AG08395 (cell line): ENCODE data around the gene HHEX.
"Not testable (repeated sequence)": the region's sequence is repeated elsewhere in the genome, so short reads cannot be mapped to it uniquely, and the experiment has no call there.

Experiments used
- DNase-seq: peaks from one replicate; pipeline ENCODE4 v3.0.0; 2012; ENCODE audit warnings: mixed read lengths, low spot score

Gene HHEX

GRCh38 chr10:92689663-92690210 is at the start of gene HHEX:
Gene HHEX, plus strand, starts transcription at chr10:92689955. Its CDS starts 32 bp downstream, at chr10:92689987.
- DNase-seq = peak; percentile 36

GRCh38 chr10:92640107-92640506 is 49.6 kb upstream of the HHEX start:
- peak; percentile 46 for DNase-seq

DNA sequence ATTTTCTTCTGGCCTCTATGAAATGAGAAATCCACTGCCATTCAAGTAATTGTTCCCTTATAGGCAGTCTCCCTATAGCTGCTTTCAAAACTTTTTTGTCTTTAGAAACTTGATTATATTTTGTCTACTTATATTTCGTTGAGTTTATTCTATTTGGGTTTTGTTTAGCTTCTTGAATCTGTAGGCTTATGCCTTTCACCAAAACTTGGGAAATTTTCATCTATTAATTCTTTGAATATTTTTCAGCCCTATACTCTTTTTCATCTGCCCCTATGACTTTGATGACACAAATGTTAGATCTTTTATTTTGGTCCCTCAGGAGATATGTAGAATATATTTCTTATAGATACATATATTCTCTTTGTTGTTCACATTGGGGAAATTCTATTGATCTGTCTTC is 48.3 kb upstream of the HHEX start:
- DNase-seq = no peak

DNA sequence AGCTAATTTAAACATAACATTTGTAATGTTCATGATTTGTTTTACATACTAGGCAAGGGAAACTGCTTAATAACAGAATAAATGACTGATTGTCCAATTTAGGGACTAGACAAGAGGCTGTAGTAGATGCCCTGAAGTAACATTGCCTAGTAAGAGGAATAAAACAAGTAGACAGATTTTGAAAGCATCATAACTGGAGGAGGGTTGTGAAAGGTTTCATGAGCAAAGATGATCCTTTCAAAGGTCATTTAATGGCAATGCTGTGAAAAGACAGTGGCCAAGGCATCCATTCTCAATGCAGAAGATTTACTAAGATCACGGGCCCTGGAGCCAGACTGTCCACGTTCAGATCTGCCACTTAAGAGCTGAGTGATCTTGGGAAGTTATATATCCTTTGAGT is 44.8 kb upstream of the HHEX start:
- DNase-seq = no peak

DNA sequence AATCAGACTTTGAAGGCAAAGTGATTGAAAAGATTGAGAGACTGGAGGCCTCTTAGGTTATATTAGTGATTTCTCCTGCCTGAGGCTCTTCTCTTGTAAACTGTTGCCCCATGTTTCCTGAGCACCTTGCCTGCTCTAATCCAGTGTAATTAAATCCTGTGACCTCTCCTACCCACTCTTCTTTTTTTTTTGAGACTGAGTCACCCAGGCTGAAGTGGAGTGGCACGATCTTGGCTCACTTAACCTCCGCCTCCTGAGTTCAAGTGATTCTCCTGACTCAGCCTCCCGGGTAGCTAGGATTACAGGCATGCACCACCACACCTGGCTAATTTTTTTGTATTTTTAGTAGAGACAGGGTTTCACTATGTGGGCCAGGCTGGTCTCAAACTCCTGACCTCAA is 38.9 kb upstream of the HHEX start:
- DNase-seq = not testable (repeated sequence)

DNA sequence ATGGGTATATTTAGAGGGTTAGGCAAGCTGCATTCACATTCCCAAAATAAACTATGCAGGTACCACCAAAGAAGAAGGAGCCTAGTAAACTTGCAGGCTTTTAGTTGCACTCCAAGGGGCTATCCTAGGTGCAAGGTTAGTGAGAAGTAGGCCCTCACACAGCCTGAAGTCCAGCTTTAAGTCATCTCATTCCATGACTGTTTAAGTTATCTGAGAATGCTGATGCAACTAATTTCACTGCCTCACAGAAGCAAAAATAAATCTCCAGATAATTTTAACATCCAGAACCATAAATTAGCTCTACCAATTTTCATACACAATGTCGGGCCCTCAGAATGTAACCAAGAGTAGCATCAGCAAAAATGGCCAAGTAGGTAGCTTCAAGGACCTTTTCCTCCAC is 34.3 kb upstream of the HHEX start:
- DNase-seq = no peak

DNA sequence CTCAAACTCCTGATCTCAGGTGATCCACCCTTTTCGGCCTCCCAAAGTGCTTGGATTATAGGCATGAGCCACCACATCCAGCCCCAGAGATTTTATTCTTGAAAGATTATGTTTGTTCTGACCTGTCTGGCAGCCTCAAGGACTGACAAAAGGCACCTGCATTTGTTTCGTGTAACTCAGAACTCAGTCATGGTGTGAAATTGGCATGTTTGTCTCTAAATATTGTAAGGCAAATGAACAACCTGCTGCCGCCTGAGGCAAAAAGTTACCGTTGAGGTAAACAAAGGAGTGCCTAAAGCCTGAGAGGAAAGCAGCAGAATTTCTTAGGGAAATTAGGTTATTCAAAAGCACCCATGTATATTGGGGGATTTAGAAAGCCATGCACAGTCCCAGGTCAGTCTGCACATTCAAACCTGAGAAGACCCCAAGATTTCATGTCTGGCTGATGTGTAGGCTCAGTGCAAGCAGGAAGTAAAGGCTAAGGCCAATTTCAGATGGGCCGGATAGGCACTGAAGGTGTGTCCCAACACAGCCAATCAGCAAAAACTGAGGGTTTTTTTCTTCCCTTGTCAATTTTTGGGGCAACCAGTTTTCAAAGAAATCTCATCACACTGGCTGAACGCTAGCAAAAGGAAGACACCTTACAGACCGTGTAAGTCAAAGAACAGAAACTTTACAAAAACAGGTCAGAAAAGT is 33.3 kb upstream of the HHEX start:
- no peak for DNase-seq

DNA sequence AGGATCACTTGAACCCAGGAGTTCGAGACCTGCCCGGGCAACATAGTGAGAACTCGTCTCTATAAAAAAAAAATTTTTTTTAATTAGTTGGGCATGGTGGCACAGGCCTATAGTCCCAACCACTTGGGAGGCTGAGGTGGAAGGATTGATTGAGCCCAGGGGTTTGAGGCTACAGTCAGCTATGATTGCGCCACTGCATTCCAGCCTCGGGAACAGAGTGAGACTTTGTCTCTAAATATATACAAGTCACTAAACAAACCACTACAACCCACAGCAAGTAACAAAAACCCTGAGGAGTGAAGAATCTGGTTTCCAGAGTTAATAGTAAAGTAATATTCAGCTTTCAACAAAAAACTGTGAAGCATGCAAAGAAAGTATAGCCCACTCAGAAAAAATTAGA is 32.7 kb upstream of the HHEX start:
- DNase-seq = no peak

DNA sequence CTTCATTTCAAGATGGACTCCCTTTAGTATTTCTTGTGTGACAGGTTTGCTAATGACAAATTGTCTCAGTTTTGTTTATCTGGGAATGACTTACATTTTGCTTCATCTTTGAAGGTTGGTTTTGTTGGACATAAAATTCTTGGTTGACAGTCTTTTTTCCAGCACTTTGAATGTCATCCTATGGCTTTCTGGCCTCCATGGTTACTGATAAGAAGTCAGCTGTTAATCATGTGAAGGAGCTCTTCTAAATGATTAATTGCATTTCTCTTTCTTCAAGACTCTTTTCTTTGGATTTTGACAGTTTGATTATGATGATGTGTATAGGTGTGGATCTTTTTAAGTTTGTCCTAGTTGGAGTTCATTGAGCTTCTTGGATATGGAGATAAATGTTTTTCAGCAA is 26.9 kb upstream of the HHEX start:
- no peak for DNase-seq

DNA sequence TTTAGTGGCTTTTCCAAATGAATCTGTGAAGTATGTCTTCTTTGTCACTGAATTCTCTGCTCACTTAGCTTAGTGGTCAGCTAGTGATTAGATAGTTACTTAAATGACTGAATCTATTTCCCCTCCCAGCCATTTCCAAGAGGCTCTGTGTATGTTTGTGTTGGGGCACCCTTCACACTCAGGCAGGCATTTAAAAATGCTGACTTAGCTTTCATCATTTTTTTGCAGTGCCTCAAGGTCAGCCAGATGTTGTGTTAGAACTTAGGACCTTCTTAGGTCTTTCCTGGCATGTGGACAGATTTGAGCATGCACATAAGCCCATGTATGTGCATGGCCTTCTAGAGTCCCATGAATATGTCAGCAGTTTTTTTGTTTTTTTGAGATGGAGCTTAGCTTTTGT is 25.4 kb upstream of the HHEX start:
- no peak for DNase-seq

GRCh38 chr10:92667078-92667477 is 22.7 kb upstream of the HHEX start:
- no peak for DNase-seq

DNA sequence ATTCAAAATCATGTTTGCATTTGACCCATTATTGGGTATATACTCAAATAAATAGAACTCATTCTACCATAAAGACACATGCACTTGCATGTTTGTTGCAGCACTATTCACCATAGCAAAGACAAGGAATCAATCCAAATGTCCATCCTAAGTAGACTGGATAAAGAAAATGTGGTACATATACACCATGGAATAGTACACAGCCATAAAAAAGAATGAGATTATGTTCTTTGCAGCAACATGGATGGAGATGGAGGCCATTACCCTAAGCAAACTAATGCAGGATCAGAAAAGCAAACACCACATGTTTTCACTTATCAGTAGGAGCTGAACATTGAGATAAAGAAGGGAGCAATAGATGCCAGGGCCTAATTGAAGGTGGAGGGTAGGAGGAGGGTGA is 12.0 kb upstream of the HHEX start:
- DNase-seq = no peak

DNA sequence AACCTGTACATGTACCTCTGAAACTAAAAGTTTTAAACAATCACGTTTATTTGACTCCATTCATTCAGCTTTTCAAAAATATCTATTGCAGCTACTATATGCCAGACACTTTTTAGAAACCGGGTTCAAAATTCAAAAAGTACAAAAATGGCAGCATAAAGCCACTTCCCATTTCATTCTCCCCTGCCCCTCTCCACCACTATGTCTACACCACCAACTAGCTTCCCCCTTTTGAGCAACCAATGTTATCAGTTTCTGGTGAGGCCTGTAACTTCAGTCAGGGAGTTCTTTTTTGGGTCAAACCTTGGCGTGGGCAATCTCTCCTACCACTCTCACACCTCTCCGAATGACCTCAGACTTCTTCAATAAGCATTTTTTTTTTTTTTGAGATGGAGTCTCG is 11.5 kb upstream of the HHEX start:
- no peak for DNase-seq

GRCh38 chr10:92681306-92681834 is 8.4 kb upstream of the HHEX start:
- no peak for DNase-seq

DNA sequence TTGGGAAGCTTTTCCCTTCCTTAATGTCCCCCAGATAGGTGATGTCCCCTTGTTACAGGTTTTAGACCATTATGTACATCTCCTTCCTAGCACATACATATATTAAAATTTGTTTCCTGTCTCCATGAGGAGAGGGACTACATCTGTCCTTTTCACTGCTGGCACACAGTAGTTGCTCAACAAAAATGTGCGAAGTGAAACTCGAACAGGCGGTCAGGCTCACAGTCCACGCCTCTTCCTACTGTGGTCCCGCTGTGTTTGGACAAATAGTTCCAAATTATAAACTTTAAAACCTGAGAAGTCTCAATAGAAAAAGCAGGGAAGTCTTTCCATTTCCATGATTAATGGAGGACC is 1.2 kb upstream of the HHEX start:
- DNase-seq = no peak

- DNase-seq = no peak
Observed at GRCh38 chr10:92688927-92689662, 660 bp upstream of the HHEX start.

DNA sequence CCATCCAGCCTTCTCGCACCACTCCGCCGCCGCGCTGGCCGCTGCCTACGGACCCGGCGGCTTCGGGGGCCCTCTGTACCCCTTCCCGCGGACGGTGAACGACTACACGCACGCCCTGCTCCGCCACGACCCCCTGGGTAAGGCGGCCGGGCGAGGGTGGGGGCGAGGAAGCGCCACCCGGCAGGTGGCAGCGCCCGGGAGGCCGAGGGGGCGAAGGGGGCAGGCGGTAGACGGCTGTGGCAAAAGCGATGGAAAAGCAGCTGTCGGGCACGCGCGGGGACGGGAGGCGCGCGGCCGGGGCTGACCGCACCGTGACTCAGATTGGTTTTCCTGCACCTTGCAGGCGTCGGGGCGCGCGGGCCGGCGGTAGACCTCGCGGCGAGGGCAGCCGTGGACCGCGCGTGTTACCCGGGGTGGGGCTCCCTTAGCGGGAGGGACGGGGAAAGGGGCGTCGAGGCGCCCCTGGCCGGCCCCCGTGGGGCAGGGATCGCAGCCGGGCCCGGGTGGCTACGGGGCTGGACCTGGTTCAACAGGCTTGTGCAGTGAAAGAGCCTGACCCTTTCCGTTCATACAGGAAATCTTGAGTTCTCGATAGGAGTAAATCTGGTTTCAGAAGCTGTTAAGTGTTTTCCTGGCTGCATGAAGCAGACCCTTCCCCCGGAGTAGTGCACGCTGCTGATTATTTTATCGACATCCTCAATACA is 608 bp downstream of the HHEX start:
- DNase-seq = no peak

- DNase-seq = no peak
Observed at GRCh38 chr10:92690915-92691590, 1.3 kb downstream of the HHEX start.

DNA sequence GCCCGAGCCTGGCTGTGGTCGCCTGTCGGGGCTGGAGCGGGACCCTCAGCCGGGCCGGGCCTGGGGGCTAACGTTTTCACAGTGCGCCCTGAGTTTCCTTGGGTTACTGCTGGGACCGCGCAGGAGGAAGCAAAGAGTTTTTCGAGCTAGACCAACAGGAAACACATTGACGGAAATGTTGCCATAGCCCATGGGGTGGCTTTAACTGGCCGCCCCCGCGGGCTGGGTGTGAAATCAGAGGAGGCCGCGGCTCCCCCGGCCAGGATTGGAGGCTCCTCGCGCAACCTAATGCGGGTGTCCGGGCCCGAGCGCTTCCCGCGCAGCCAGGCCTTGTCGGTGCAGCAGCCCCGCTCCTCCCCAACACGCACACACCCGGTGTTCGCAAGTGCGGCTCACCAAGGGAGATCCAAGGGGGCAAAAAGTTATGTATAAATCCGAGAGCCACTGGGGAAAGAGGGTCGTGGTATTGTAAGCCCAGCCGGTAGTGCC is 1.9 kb downstream of the HHEX start:
- no peak for DNase-seq

DNA sequence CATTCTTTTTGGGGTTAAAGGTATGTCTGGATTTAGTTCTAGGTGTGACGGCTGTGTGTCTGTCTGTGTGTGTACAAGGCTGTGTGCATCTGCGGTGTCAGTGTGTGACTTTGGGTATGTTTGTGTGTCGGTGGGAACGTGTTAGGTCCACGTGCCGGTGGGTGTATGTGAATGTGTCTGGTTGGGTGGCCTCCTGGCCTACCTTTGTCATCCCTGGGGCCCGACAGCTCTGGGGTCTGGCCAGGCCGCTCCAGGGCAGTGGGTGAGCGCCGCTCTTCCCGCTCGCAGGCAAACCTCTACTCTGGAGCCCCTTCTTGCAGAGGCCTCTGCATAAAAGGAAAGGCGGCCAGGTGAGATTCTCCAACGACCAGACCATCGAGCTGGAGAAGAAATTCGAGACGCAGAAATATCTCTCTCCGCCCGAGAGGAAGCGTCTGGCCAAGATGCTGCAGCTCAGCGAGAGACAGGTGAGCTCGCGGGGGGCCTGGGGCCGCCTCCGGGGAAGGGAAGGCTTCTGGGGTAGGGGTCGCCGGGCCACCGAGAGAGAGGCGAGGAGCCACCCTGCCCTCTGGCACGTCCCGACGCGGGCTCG is 2.4 kb downstream of the HHEX start:
- no peak for DNase-seq

- DNase-seq = no peak
Observed at GRCh38 chr10:92692697-92693533, 3.2 kb downstream of the HHEX start.
